ENCODE measurements around the gene ARID4B. TPM values are rescaled to one million over a fixed set of nuclear protein-coding genes. Genes with fewer than 3 reads are reported as not detected.
A peak's percentile ranks its signal among the peaks of the same experiment; 100 is the strongest.
"Not testable (repeated sequence)": the region's sequence is repeated elsewhere in the genome, so short reads cannot be mapped to it uniquely, and the experiment has no call there.

ARID4B gene
- polyA plus RNA-seq, 2 donors = 7.0 to 12.3 TPM

- H3K36me3 ChIP-seq (ENCODE audit: control insufficient read depth in 2 of 2, insufficient read depth in 2 of 2, low read length in 1 of 2) = no peaks in the 10 kb centered on the region
- no peak overlapping the region for H3K4me3 ChIP-seq (ENCODE audit: low read depth in 1 of 2, low read length in 2 of 2)
- H3K27ac ChIP-seq (ENCODE audit: low read depth in 2 of 2, low read length in 1 of 2) = no peak overlapping the region
- H3K27me3 ChIP-seq (ENCODE audit: control insufficient read depth in 1 of 2, insufficient read depth in 2 of 2, low read length in 2 of 2) = no peaks in the 10 kb centered on the region
- 36 to 44% methylated on average over 1 of the region's 1 CpG for WGBS, 2 donors
- peaks cover 0 to 1% of the 10 kb centered on the region in 2 donors for H3K4me1 ChIP-seq (ENCODE audit: control insufficient read depth in 2 of 2, insufficient read depth in 2 of 2, low read length in 1 of 2)
- H3K9me3 ChIP-seq (ENCODE audit: control insufficient read depth in 2 of 2, insufficient read depth in 1 of 2, low read depth in 1 of 2, low read length in 1 of 2) = no peaks in the 10 kb centered on the region
Measured at GRCh38 chr1:235317168-235317567, 10.8 kb downstream of the ARID4B start.

- 93 to 99% methylated on average over 4 of the region's 4 CpGs for WGBS, 2 donors
- H3K27me3 ChIP-seq (ENCODE audit: control insufficient read depth in 1 of 2, insufficient read depth in 2 of 2, low read length in 2 of 2) = no peaks in the 10 kb centered on the region
Measured at GRCh38 chr1:235315735-235316134, 12.2 kb downstream of the ARID4B start.

GRCh38 chr1:235315173-235315572, 12.8 kb downstream of the ARID4B start:
- Histone ChIP-seq H3K27ac (ENCODE audit: low read depth in 2 of 2, low read length in 1 of 2) (no peak overlapping the region), H3K36me3 (ENCODE audit: control insufficient read depth in 2 of 2, insufficient read depth in 2 of 2, low read length in 1 of 2) (no peaks in the 10 kb centered on the region), H3K9me3 (ENCODE audit: control insufficient read depth in 2 of 2, insufficient read depth in 1 of 2, low read depth in 1 of 2, low read length in 1 of 2) (no peaks in the 10 kb centered on the region), H3K4me3 (ENCODE audit: low read depth in 1 of 2, low read length in 2 of 2) (no peak overlapping the region), H3K4me1 (ENCODE audit: control insufficient read depth in 2 of 2, insufficient read depth in 2 of 2, low read length in 1 of 2) (peaks cover 0 to 1% of the 10 kb centered on the region in 2 donors), H3K27me3 (ENCODE audit: control insufficient read depth in 1 of 2, insufficient read depth in 2 of 2, low read length in 2 of 2) (no peaks in the 10 kb centered on the region)
- 97% methylated on average over 5 of the region's 5 CpGs for WGBS, 2 donors

More at GRCh38 chr1:235315735-235316134, 12.2 kb downstream of the ARID4B start:
- Histone ChIP-seq H3K36me3 (ENCODE audit: control insufficient read depth in 2 of 2, insufficient read depth in 2 of 2, low read length in 1 of 2) (no peaks in the 10 kb centered on the region), H3K27ac (ENCODE audit: low read depth in 2 of 2, low read length in 1 of 2) (no peak overlapping the region), H3K4me3 (ENCODE audit: low read depth in 1 of 2, low read length in 2 of 2) (no peak overlapping the region), H3K4me1 (ENCODE audit: control insufficient read depth in 2 of 2, insufficient read depth in 2 of 2, low read length in 1 of 2) (peaks cover 0 to 1% of the 10 kb centered on the region in 2 donors), H3K9me3 (ENCODE audit: control insufficient read depth in 2 of 2, insufficient read depth in 1 of 2, low read depth in 1 of 2, low read length in 1 of 2) (no peaks in the 10 kb centered on the region)

- Histone ChIP-seq H3K4me3 (ENCODE audit: low read depth in 1 of 2, low read length in 2 of 2) (no peak overlapping the region), H3K27me3 (ENCODE audit: control insufficient read depth in 1 of 2, insufficient read depth in 2 of 2, low read length in 2 of 2) (no peaks in the 10 kb centered on the region), H3K4me1 (ENCODE audit: control insufficient read depth in 2 of 2, insufficient read depth in 2 of 2, low read length in 1 of 2) (peaks cover 0 to 1% of the 10 kb centered on the region in 2 donors), H3K36me3 (ENCODE audit: control insufficient read depth in 2 of 2, insufficient read depth in 2 of 2, low read length in 1 of 2) (no peaks in the 10 kb centered on the region), H3K27ac (ENCODE audit: low read depth in 2 of 2, low read length in 1 of 2) (no peak overlapping the region), H3K9me3 (ENCODE audit: control insufficient read depth in 2 of 2, insufficient read depth in 1 of 2, low read depth in 1 of 2, low read length in 1 of 2) (no peaks in the 10 kb centered on the region)
- WGBS, 2 donors = 32 to 44% methylated on average over 4 of the region's 4 CpGs
Measured at GRCh38 chr1:235313931-235314678, 13.9 kb downstream of the ARID4B start.

- H3K4me3 ChIP-seq (ENCODE audit: low read depth in 1 of 2, low read length in 2 of 2) = no peak overlapping the region
- 37 to 48% methylated on average over 6 of the region's 6 CpGs for WGBS, 2 donors
- H3K36me3 ChIP-seq (ENCODE audit: control insufficient read depth in 2 of 2, insufficient read depth in 2 of 2, low read length in 1 of 2) = no peaks in the 10 kb centered on the region
- no peaks in the 10 kb centered on the region for H3K27me3 ChIP-seq (ENCODE audit: control insufficient read depth in 1 of 2, insufficient read depth in 2 of 2, low read length in 2 of 2)
- peaks cover 0 to 1% of the 10 kb centered on the region in 2 donors for H3K4me1 ChIP-seq (ENCODE audit: control insufficient read depth in 2 of 2, insufficient read depth in 2 of 2, low read length in 1 of 2)
- H3K27ac ChIP-seq (ENCODE audit: low read depth in 2 of 2, low read length in 1 of 2) = peak overlapping the region; percentile 22 to 54
- H3K9me3 ChIP-seq (ENCODE audit: control insufficient read depth in 2 of 2, insufficient read depth in 1 of 2, low read depth in 1 of 2, low read length in 1 of 2) = no peaks in the 10 kb centered on the region
Measured at GRCh38 chr1:235313262-235313661, 14.7 kb downstream of the ARID4B start.

- WGBS, 2 donors = 94 to 98% methylated on average over 9 to 32 of the region's 32 CpGs
- not testable (repeated sequence) for H3K4me3 ChIP-seq (ENCODE audit: low read depth in 1 of 2, low read length in 2 of 2); H3K27ac ChIP-seq (ENCODE audit: low read depth in 2 of 2, low read length in 1 of 2); H3K4me1 ChIP-seq (ENCODE audit: control insufficient read depth in 2 of 2, insufficient read depth in 2 of 2, low read length in 1 of 2); H3K9me3 ChIP-seq (ENCODE audit: control insufficient read depth in 2 of 2, insufficient read depth in 1 of 2, low read depth in 1 of 2, low read length in 1 of 2); H3K27me3 ChIP-seq (ENCODE audit: control insufficient read depth in 1 of 2, insufficient read depth in 2 of 2, low read length in 2 of 2); H3K36me3 ChIP-seq (ENCODE audit: control insufficient read depth in 2 of 2, insufficient read depth in 2 of 2, low read length in 1 of 2)
Measured at GRCh38 chr1:235309206-235309605, 18.8 kb downstream of the ARID4B start.

- H3K4me3 ChIP-seq (ENCODE audit: low read depth in 1 of 2, low read length in 2 of 2) = no peak overlapping the region
- no peak overlapping the region for H3K27ac ChIP-seq (ENCODE audit: low read depth in 2 of 2, low read length in 1 of 2)
- no peaks in the 10 kb centered on the region for H3K9me3 ChIP-seq (ENCODE audit: control insufficient read depth in 2 of 2, insufficient read depth in 1 of 2, low read depth in 1 of 2, low read length in 1 of 2)
- no peaks in the 10 kb centered on the region for H3K36me3 ChIP-seq (ENCODE audit: control insufficient read depth in 2 of 2, insufficient read depth in 2 of 2, low read length in 1 of 2)
- no peaks in the 10 kb centered on the region for H3K4me1 ChIP-seq (ENCODE audit: control insufficient read depth in 2 of 2, insufficient read depth in 2 of 2, low read length in 1 of 2)
- no peaks in the 10 kb centered on the region for H3K27me3 ChIP-seq (ENCODE audit: control insufficient read depth in 1 of 2, insufficient read depth in 2 of 2, low read length in 2 of 2)
- WGBS, 2 donors = 85 to 87% methylated on average over 7 of the region's 7 CpGs
Measured at GRCh38 chr1:235307158-235308124, 20.5 kb downstream of the ARID4B start.

- Histone ChIP-seq H3K4me1 (ENCODE audit: control insufficient read depth in 2 of 2, insufficient read depth in 2 of 2, low read length in 1 of 2) (no peaks in the 10 kb centered on the region), H3K4me3 (ENCODE audit: low read depth in 1 of 2, low read length in 2 of 2) (no peak overlapping the region), H3K9me3 (ENCODE audit: control insufficient read depth in 2 of 2, insufficient read depth in 1 of 2, low read depth in 1 of 2, low read length in 1 of 2) (no peaks in the 10 kb centered on the region), H3K27me3 (ENCODE audit: control insufficient read depth in 1 of 2, insufficient read depth in 2 of 2, low read length in 2 of 2) (no peaks in the 10 kb centered on the region), H3K27ac (ENCODE audit: low read depth in 2 of 2, low read length in 1 of 2) (no peak overlapping the region), H3K36me3 (ENCODE audit: control insufficient read depth in 2 of 2, insufficient read depth in 2 of 2, low read length in 1 of 2) (no peaks in the 10 kb centered on the region)
- 41 to 51% methylated on average over 6 of the region's 6 CpGs for WGBS, 2 donors
Measured at GRCh38 chr1:235304549-235305451, 23.2 kb downstream of the ARID4B start.

GRCh38 chr1:235302143-235302542, 25.8 kb downstream of the ARID4B start:
- Histone ChIP-seq H3K9me3 (ENCODE audit: control insufficient read depth in 2 of 2, insufficient read depth in 1 of 2, low read depth in 1 of 2, low read length in 1 of 2) (no peaks in the 10 kb centered on the region), H3K4me1 (ENCODE audit: control insufficient read depth in 2 of 2, insufficient read depth in 2 of 2, low read length in 1 of 2) (peaks cover 2 to 3% of the 10 kb centered on the region in 2 donors)

More at GRCh38 chr1:235302143-235302542, 25.8 kb downstream of the ARID4B start:
- H3K4me3 ChIP-seq (ENCODE audit: low read depth in 1 of 2, low read length in 2 of 2) = no peak overlapping the region
- no peaks in the 10 kb centered on the region for H3K27me3 ChIP-seq (ENCODE audit: control insufficient read depth in 1 of 2, insufficient read depth in 2 of 2, low read length in 2 of 2)
- no peak overlapping the region for H3K27ac ChIP-seq (ENCODE audit: low read depth in 2 of 2, low read length in 1 of 2)
- H3K36me3 ChIP-seq (ENCODE audit: control insufficient read depth in 2 of 2, insufficient read depth in 2 of 2, low read length in 1 of 2) = no peaks in the 10 kb centered on the region
- 72 to 83% methylated on average over 1 of the region's 1 CpG for WGBS, 2 donors

All from esophagus (tissue), 2 donors.